B cell (primary cell): Measurements from ENCODE around the gene BHLHE41. TPM values are rescaled to one million over a fixed set of nuclear protein-coding genes. Genes with fewer than 3 reads are reported as not detected.

Experiments
- ATAC-seq: fragments of 200-7000 bp; cut with Tn5 transposase; one replicate; pipeline ENCODE4 v1.10.0; 2021; ENCODE audit warnings: low read depth, mild to moderate bottlenecking, moderate number of reproducible peaks, moderate library complexity
- CTCF ChIA-PET: fragments of 350-600 bp; sonication (Branson Sonifier 250); formaldehyde crosslinking; loops from one replicate; lab custom pipeline; 2021; ENCODE audit warnings: antibody characterized with exemption, inconsistent platforms; lab: Charles Lee
- POLR2A ChIA-PET: fragments of 350-600 bp; sonication (Branson Sonifier 250); formaldehyde crosslinking; loops from one replicate; lab custom pipeline; 2021; ENCODE audit warnings: antibody characterized with exemption; lab: Charles Lee
- DNase-seq: peaks from one replicate; pipeline ENCODE4 v3.0.0; 2013
- H2AFZ ChIP-seq: 2 replicates; pipeline ENCODE4 v1.6.1; 2012; ENCODE audit warnings: mild to moderate bottlenecking, low read depth, low read length; ENCODE audit not compliant: insufficient read depth, poor library complexity, severe bottlenecking
- H3K27ac ChIP-seq, 2 donors: 1 replicate in 1 of 2; 2 replicates in 1 of 2; pipeline ENCODE4 v1.5.1; 2012 to 2013; ENCODE audit warnings: low read length in 2 of 2, mild to moderate bottlenecking in 2 of 2, moderate library complexity in 1 of 2
- H3K27me3 ChIP-seq, 4 experiments: fragments of 200-600 bp in 1 of 4; sonication (generic) in 1 of 4; replicated peaks in 1 of 4; 1 replicate in 2 of 4; 2 replicates in 2 of 4; pipeline versions ENCODE4 v1.6.1 to v1.7.0; 2013 to 2016; ENCODE audit warnings: low read length in 3 of 4, mild to moderate bottlenecking in 2 of 4, mixed read lengths in 1 of 4, moderate library complexity in 1 of 4; ENCODE audit not compliant: insufficient read depth in 4 of 4, control insufficient read depth in 3 of 4; ENCODE audit errors: control extremely low read depth in 1 of 4
- H3K36me3 ChIP-seq, 2 experiments: replicated peaks in 1 of 2; 1 replicate in 1 of 2; 2 replicates in 1 of 2; pipeline versions ENCODE4 v1.6.1 to v1.7.1; 2013; ENCODE audit warnings: low read length in 1 of 2; ENCODE audit not compliant: insufficient read depth in 2 of 2, control insufficient read depth in 1 of 2; ENCODE audit errors: control extremely low read depth in 1 of 2, extremely low read depth in 1 of 2
- H3K4me1 ChIP-seq, 2 donors: fragments of 200-600 bp in 1 of 2; sonication (generic) in 1 of 2; 1 replicate in 1 of 2; 2 replicates in 1 of 2; pipeline versions ENCODE4 v1.5.1 to v1.6.1; 2013 to 2017; ENCODE audit warnings: low read length in 2 of 2; ENCODE audit not compliant: control insufficient read depth in 2 of 2, insufficient read depth in 2 of 2
- H3K4me2 ChIP-seq: replicated peaks from 2 replicates; pipeline ENCODE3; 2012; ENCODE audit warnings: mild to moderate bottlenecking, low read depth, low read length; ENCODE audit not compliant: poor library complexity, severe bottlenecking
- H3K4me3 ChIP-seq, 5 experiments: fragments of 200-600 bp in 1 of 5; sonication (generic) in 1 of 5; 1 replicate in 3 of 5; 2 replicates in 2 of 5; pipeline versions ENCODE4 v1.5.1 to v1.7.0; 2011 to 2016; ENCODE audit warnings: low read length in 4 of 5, mild to moderate bottlenecking in 4 of 5, low read depth in 2 of 5, control low read depth in 1 of 5, moderate library complexity in 1 of 5; ENCODE audit not compliant: insufficient read depth in 1 of 5; ENCODE audit errors: control extremely low read depth in 1 of 5, extremely low read depth in 1 of 5
- H3K79me2 ChIP-seq: fragments of 200-600 bp; sonication (generic); one replicate; pipeline ENCODE4 v1.6.0; 2016; ENCODE audit warnings: low read length; ENCODE audit not compliant: control insufficient read depth, insufficient read depth
- H3K9ac ChIP-seq: fragments of 200-600 bp; sonication (generic); 2 replicates; pipeline ENCODE4 v1.6.1; 2017; ENCODE audit warnings: mild to moderate bottlenecking, low read length, moderate library complexity
- H3K9me3 ChIP-seq, 3 donors: one replicate each; pipeline versions ENCODE4 v1.6.1 to v1.7.1; 2013; ENCODE audit warnings: low read length in 2 of 3; ENCODE audit not compliant: control insufficient read depth in 2 of 3, insufficient read depth in 1 of 3; ENCODE audit errors: control extremely low read depth in 1 of 3
- H4K20me1 ChIP-seq: 2 replicates; pipeline ENCODE4 v1.6.0; 2012; ENCODE audit warnings: mild to moderate bottlenecking, low read length; ENCODE audit not compliant: insufficient read depth, control insufficient read depth, poor library complexity, severe bottlenecking
- H3K27ac Mint-ChIP-seq: one replicate; pipeline ENCODE4 v1.8.0; 2021; ENCODE audit warnings: mixed read lengths
- H3K27me3 Mint-ChIP-seq: one replicate; pipeline ENCODE4 v1.8.0; 2021; ENCODE audit warnings: mixed read lengths
- H3K4me1 Mint-ChIP-seq: one replicate; pipeline ENCODE4 v1.8.0; 2021; ENCODE audit warnings: mixed read lengths
- H3K4me3 Mint-ChIP-seq: one replicate; pipeline ENCODE4 v1.8.0; 2021; ENCODE audit warnings: mixed read lengths
- H3K9me3 Mint-ChIP-seq: one replicate; pipeline ENCODE4 v1.8.0; 2022; ENCODE audit warnings: mixed read lengths; ENCODE audit not compliant: insufficient read depth
- EZH2 ChIP-seq: IDR thresholded peaks from 2 replicates; pipeline ENCODE4 v1.6.1; 2012; ENCODE audit warnings: borderline replicate concordance, low read depth, mild to moderate bottlenecking, moderate library complexity, low read length; ENCODE audit not compliant: insufficient read depth, poor library complexity, severe bottlenecking
- WGBS: methylation state at CpG from one replicate; pipeline ENCODE4 v1.1.5; 2013; ENCODE audit warnings: missing lambda C conversion rate; ENCODE audit not compliant: insufficient coverage; 5-methylcytosine and 5-hydroxymethylcytosine counted together
- intact Hi-C: fragments of 100-400 bp; cut with micrococcal nuclease; formaldehyde crosslinking; loops from one replicate; pipeline ENCODE4 v1.10.0; 2022
- polyA plus RNA-seq: library from polyadenylated mRNA; depleted of rRNA; stranded (reverse); fragments of >200 nt; gene quantifications from 2 replicates; pipeline ENCODE4 v1.2.3, GENCODE V29; 2012
- total RNA-seq, 2 donors: library from RNA; stranded (reverse); fragments of 120-200 nt in 1 of 2; gene quantifications; 1 replicate in 1 of 2; 2 replicates in 1 of 2; pipeline versions ENCODE4 v1.2.3 to v1.2.4, GENCODE V29; 2013 to 2022
- TF ChIP-seq, protein P1 (sequence below): fragments of 200-600 bp; IDR thresholded peaks from one replicate; pipeline ENCODE4 v1.8.0; 2022; ENCODE audit warnings: antibody characterized with exemption, mild to moderate bottlenecking

BHLHE41 gene
- total and polyA plus RNA-seq, 2 donors (not counting 1 experiment from before 2014, with no cell fraction given) = 12.0 to 57.2 TPM

DNA sequence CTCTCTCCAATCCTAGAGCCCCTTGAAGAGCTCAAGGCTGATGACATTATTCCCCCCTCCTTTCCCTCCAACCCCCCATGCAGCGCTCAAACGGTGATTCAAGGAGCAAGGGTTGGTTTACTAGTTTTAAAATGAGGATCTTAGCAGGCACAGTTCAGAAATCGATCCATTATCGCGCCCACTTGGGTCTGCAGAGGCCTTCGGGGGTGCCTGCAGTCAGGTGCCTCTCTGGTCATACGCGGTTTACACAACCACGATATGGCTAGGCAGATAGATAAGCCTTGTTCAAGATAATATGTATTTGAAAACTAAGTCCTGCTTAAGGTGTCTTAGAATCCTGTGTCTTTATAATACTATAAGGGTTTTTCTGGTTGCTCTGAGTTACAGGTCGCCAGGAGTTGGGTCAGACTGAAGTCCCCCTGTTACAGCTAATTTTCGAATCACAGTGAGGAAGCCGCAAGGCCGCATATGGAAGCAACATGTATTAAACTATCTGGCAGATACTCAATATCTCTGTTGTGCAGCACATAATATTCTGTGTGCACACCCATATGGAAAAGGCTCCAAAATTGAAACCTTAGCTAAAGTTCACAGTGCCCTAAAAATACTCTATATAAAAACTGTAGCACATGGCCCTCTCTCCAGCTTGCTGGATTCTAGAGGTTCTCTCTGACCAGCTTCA, 10.0 kb downstream of the BHLHE41 start:
- WGBS = 81% methylated on average over 11 of the region's 13 CpGs
- Mint-ChIP-seq H3K4me1 (peaks cover 57% of the 10 kb centered on the region), H3K27ac (peak overlapping the region; percentile 75), H3K9me3 (no peaks in the 10 kb centered on the region), H3K4me3 (peak overlapping the region; percentile 84), H3K27me3 (no peaks in the 10 kb centered on the region)
- no peaks in the 10 kb centered on the region for H3K9me3 ChIP-seq
- POLR2A ChIA-PET = interaction anchor here (0.5 to 2.3 kb wide), 8 partner anchors 8 to 1118 kb away, joined by 3 to 11 read pairs (median 4); partner anchors contain the start of gene BHLHE41
- peaks cover 2% of the 10 kb centered on the region for H3K79me2 ChIP-seq
- ATAC-seq (no peak), DNase-seq (no peak)
- H4K20me1 ChIP-seq = no peaks in the 10 kb centered on the region
- CTCF ChIA-PET = interaction anchor here (0.9 to 2.6 kb wide), 12 partner anchors 9 to 537 kb away, joined by 3 to 9 read pairs (median 4); no protein-coding TSS in a partner anchor
- H3K27me3 ChIP-seq = no peaks in the 10 kb centered on the region
- no peak for TF ChIP-seq EZH2
- TF ChIP-seq, protein P1, sequence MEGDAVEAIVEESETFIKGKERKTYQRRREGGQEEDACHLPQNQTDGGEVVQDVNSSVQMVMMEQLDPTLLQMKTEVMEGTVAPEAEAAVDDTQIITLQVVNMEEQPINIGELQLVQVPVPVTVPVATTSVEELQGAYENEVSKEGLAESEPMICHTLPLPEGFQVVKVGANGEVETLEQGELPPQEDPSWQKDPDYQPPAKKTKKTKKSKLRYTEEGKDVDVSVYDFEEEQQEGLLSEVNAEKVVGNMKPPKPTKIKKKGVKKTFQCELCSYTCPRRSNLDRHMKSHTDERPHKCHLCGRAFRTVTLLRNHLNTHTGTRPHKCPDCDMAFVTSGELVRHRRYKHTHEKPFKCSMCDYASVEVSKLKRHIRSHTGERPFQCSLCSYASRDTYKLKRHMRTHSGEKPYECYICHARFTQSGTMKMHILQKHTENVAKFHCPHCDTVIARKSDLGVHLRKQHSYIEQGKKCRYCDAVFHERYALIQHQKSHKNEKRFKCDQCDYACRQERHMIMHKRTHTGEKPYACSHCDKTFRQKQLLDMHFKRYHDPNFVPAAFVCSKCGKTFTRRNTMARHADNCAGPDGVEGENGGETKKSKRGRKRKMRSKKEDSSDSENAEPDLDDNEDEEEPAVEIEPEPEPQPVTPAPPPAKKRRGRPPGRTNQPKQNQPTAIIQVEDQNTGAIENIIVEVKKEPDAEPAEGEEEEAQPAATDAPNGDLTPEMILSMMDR = no peak
- intact Hi-C loops = loop anchor here (1.0 to 10.0 kb wide), 9 partner anchors 7 to 1060 kb away; partner anchors contain the start of gene ITPR2
- no peaks in the 10 kb centered on the region for H3K36me3 ChIP-seq
- H3K27ac ChIP-seq = peak overlapping the region; percentile 82 to 95
- peak overlapping the region; percentile 74 for H3K9ac ChIP-seq
- peak overlapping the region; percentile 74 for H2AFZ ChIP-seq
- H3K4me1 ChIP-seq = peaks cover 43 to 54% of the 10 kb centered on the region in 2 donors
- peak overlapping the region in 4 of 5 experiments; percentile 67 to 80 (median 70) for H3K4me3 ChIP-seq
- H3K4me2 ChIP-seq = peak overlapping the region; percentile 83
